Fibroblast of lung (primary cell): Measurements from ENCODE around the gene NEUROD2. TPM values are rescaled to one million over a fixed set of nuclear protein-coding genes. Genes with fewer than 3 reads are reported as not detected.

Experiments
- DNase-seq, 2 donors: peaks; one replicate each; pipeline versions ENCODE4 v3.0.0 to v3.0.0-alpha.2; 2010; ENCODE audit warnings: low read depth in 2 of 2
- H2AFZ ChIP-seq: 2 replicates; pipeline ENCODE4 v1.5.1; 2012; ENCODE audit warnings: low read length, control low read depth, inconsistent platforms
- H3K27ac ChIP-seq: 2 replicates; pipeline ENCODE4 v1.5.1; 2011; ENCODE audit warnings: low read length, control low read depth; ENCODE audit not compliant: insufficient read depth
- H3K27me3 ChIP-seq: 2 replicates; pipeline ENCODE4 v1.5.1; 2011; ENCODE audit warnings: mild to moderate bottlenecking, low read length; ENCODE audit not compliant: control insufficient read depth, insufficient read depth
- H3K36me3 ChIP-seq: 2 replicates; pipeline ENCODE4 v1.5.1; 2011; ENCODE audit warnings: low read length; ENCODE audit not compliant: control insufficient read depth, insufficient read depth
- H3K4me1 ChIP-seq: 2 replicates; pipeline ENCODE4 v1.5.1; 2011; ENCODE audit warnings: low read length; ENCODE audit not compliant: control insufficient read depth, insufficient read depth; ENCODE audit errors: extremely low read depth
- H3K4me2 ChIP-seq: 2 replicates; pipeline ENCODE4 v1.5.1; 2011; ENCODE audit warnings: low read length, control low read depth; ENCODE audit not compliant: insufficient read depth; ENCODE audit errors: extremely low read depth
- H3K4me3 ChIP-seq, 4 experiments: fragments of 200-600 bp in 1 of 4; sonication (generic) in 1 of 4; replicated peaks in 1 of 4; 2 replicates each; pipeline ENCODE4 v1.5.1; 2011 to 2016; ENCODE audit warnings: low read length in 4 of 4, low read depth in 3 of 4, mild to moderate bottlenecking in 3 of 4, control low read depth in 2 of 4, inconsistent platforms in 1 of 4, mixed read lengths in 1 of 4; ENCODE audit not compliant: insufficient read depth in 1 of 4; ENCODE audit errors: control extremely low read depth in 1 of 4
- H3K79me2 ChIP-seq: 2 replicates; pipeline ENCODE4 v1.5.1; 2012; ENCODE audit warnings: mild to moderate bottlenecking, low read length, inconsistent platforms; ENCODE audit not compliant: control insufficient read depth, insufficient read depth
- H3K9ac ChIP-seq: 2 replicates; pipeline ENCODE4 v1.5.1; 2011; ENCODE audit warnings: mild to moderate bottlenecking, low read length, control low read depth; ENCODE audit not compliant: insufficient read depth
- H3K9me3 ChIP-seq: 2 replicates; pipeline ENCODE4 v1.5.1; 2012; ENCODE audit warnings: low read depth, low read length; ENCODE audit not compliant: control insufficient read depth, insufficient read depth
- H4K20me1 ChIP-seq: 2 replicates; pipeline ENCODE4 v1.5.1; 2011; ENCODE audit warnings: low read length; ENCODE audit not compliant: control insufficient read depth, insufficient read depth; ENCODE audit errors: extremely low read depth
- CTCF ChIP-seq, 2 donors: IDR thresholded peaks in 1 of 2; conservative IDR thresholded peaks in 1 of 2; 1 replicate in 1 of 2; 2 replicates in 1 of 2; pipeline ENCODE4 v1.5.1; 2011 to 2012; ENCODE audit warnings: low read length in 2 of 2, control low read depth in 1 of 2, inconsistent platforms in 1 of 2, low read depth in 1 of 2, mild to moderate bottlenecking in 1 of 2
- EZH2 ChIP-seq: IDR thresholded peaks from 2 replicates; pipeline ENCODE4 v1.5.1; 2012; ENCODE audit warnings: low read length, control low read depth, mild to moderate bottlenecking; ENCODE audit errors: missing control alignments
- polyA plus RNA-seq, 2 donors: library from polyadenylated mRNA; depleted of rRNA in 1 of 2; stranded (reverse) in 1 of 2; unstranded in 1 of 2; fragments of >200 nt; gene quantifications; 2 replicates each; pipeline ENCODE4 v1.2.1, GENCODE V29; 2011 to 2012; ENCODE audit warnings: missing spikeins in 1 of 2
- total RNA-seq: library from RNA; depleted of rRNA; stranded (reverse); fragments of >200 nt; gene quantifications from 2 replicates; pipeline ENCODE4 v1.2.1, GENCODE V29; 2014

The NEUROD2 gene
- total and polyA plus RNA-seq, 2 donors (not counting 1 experiment from before 2014, with no cell fraction given) = not detected

GRCh38 chr17:39580082-39580468, 27.6 kb downstream of the NEUROD2 start:
- no peaks in the 10 kb centered on the region for H3K9me3 ChIP-seq
- DNase-seq = no peak
- no peaks in the 10 kb centered on the region for H3K79me2 ChIP-seq
- no peak overlapping the region for H3K4me2 ChIP-seq
- H3K36me3 ChIP-seq = no peaks in the 10 kb centered on the region
- no peak overlapping the region for H3K4me3 ChIP-seq
- peaks cover 3% of the 10 kb centered on the region for H3K27me3 ChIP-seq
- TF ChIP-seq EZH2 = no peak
- TF ChIP-seq CTCF (conservative IDR thresholded peaks at IDR 0.05 in 1 of 2, IDR thresholded peaks at IDR 0.05 in 1 of 2; ENCODE audit: low read depth in 1 of 2, low read length in 2 of 2) = no peak
- no peaks in the 10 kb centered on the region for H4K20me1 ChIP-seq
- H3K4me1 ChIP-seq = no peaks in the 10 kb centered on the region
- no peak overlapping the region for H3K9ac ChIP-seq
- H3K27ac ChIP-seq = no peak overlapping the region
- H2AFZ ChIP-seq = no peak overlapping the region

- DNase-seq = no peak
- no peaks in the 10 kb centered on the region for H4K20me1 ChIP-seq
- no peak overlapping the region for H3K4me2 ChIP-seq
- no peaks in the 10 kb centered on the region for H3K36me3 ChIP-seq
- H3K9me3 ChIP-seq = no peaks in the 10 kb centered on the region
- H3K4me1 ChIP-seq = no peaks in the 10 kb centered on the region
- no peak overlapping the region for H3K4me3 ChIP-seq
- no peak overlapping the region for H3K9ac ChIP-seq
- TF ChIP-seq EZH2 (no peak), CTCF (conservative IDR thresholded peaks at IDR 0.05 in 1 of 2, IDR thresholded peaks at IDR 0.05 in 1 of 2; ENCODE audit: low read depth in 1 of 2, low read length in 2 of 2) (no peak)
- H3K79me2 ChIP-seq = no peaks in the 10 kb centered on the region
- no peak overlapping the region for H2AFZ ChIP-seq
- no peak overlapping the region for H3K27ac ChIP-seq
- H3K27me3 ChIP-seq = peaks cover 3% of the 10 kb centered on the region
Measured at GRCh38 chr17:39579318-39580081, 28.2 kb downstream of the NEUROD2 start.

- Histone ChIP-seq H3K27ac (no peak overlapping the region), H3K9me3 (no peaks in the 10 kb centered on the region), H3K36me3 (no peaks in the 10 kb centered on the region), H3K27me3 (peaks cover 3% of the 10 kb centered on the region), H3K4me2 (no peak overlapping the region), H3K79me2 (no peaks in the 10 kb centered on the region), H3K9ac (no peak overlapping the region), H3K4me3 (no peak overlapping the region), H4K20me1 (no peaks in the 10 kb centered on the region), H3K4me1 (peaks cover 2% of the 10 kb centered on the region), H2AFZ (no peak overlapping the region)
- TF ChIP-seq EZH2 = no peak
- no peak for TF ChIP-seq CTCF (conservative IDR thresholded peaks at IDR 0.05 in 1 of 2, IDR thresholded peaks at IDR 0.05 in 1 of 2; ENCODE audit: low read depth in 1 of 2, low read length in 2 of 2)
- DNase-seq = no peak
Measured at GRCh38 chr17:39578272-39578671, 29.4 kb downstream of the NEUROD2 start.
